GM21360 (cell line): ENCODE data around the gene CELF2.

Experiments
- ATAC-seq: cut with Tn5 transposase; IDR thresholded peaks from one replicate; pipeline ENCODE4 v1.9.1; 2021; ENCODE audit warnings: mild to moderate bottlenecking, moderate library complexity; ENCODE audit not compliant: unreplicated experiment

The CELF2 gene

GRCh38 chr10:11288302-11288701 lies 270.6 kb downstream of the CELF2 start:
- ATAC-seq = no peak

- no peak for ATAC-seq
Measured at GRCh38 chr10:11290156-11290890, 272.7 kb downstream of the CELF2 start.

GRCh38 chr10:11292576-11293302 lies 275.1 kb downstream of the CELF2 start:
- no peak for ATAC-seq

- ATAC-seq = no peak
Measured at GRCh38 chr10:11293332-11293731, 275.7 kb downstream of the CELF2 start.

GRCh38 chr10:11294831-11295450 lies 277.3 kb downstream of the CELF2 start:
- ATAC-seq = no peak

GRCh38 chr10:11295492-11295891 lies 277.8 kb downstream of the CELF2 start:
- no peak for ATAC-seq

GRCh38 chr10:11297136-11297535 lies 279.5 kb downstream of the CELF2 start:
- ATAC-seq = no peak

GRCh38 chr10:11298116-11298515 lies 280.4 kb downstream of the CELF2 start:
- ATAC-seq = no peak

GRCh38 chr10:11299125-11299524 lies 281.5 kb downstream of the CELF2 start:
- ATAC-seq = no peak

- ATAC-seq = no peak
Measured at GRCh38 chr10:11300026-11300425, 282.4 kb downstream of the CELF2 start.

GRCh38 chr10:11300563-11300962 lies 282.9 kb downstream of the CELF2 start:
- no peak for ATAC-seq

GRCh38 chr10:11301571-11302111 lies 284.0 kb downstream of the CELF2 start:
- ATAC-seq = no peak

- ATAC-seq = no peak
Measured at GRCh38 chr10:11302181-11302580, 284.5 kb downstream of the CELF2 start.

GRCh38 chr10:11303361-11304170 lies 285.9 kb downstream of the CELF2 start:
- no peak for ATAC-seq

- no peak for ATAC-seq
Measured at GRCh38 chr10:11304906-11305585, 287.4 kb downstream of the CELF2 start.

GRCh38 chr10:11305825-11306593 lies 288.3 kb downstream of the CELF2 start:
- no peak for ATAC-seq

- no peak for ATAC-seq
Measured at GRCh38 chr10:11307004-11307403, 289.3 kb downstream of the CELF2 start.

- no peak for ATAC-seq
Measured at GRCh38 chr10:11307937-11308336, 290.3 kb downstream of the CELF2 start.

GRCh38 chr10:11311027-11311426 lies 293.4 kb downstream of the CELF2 start:
- no peak for ATAC-seq

- no peak for ATAC-seq
Measured at GRCh38 chr10:11313463-11313862, 295.8 kb downstream of the CELF2 start.
